Bronchial epithelial cell (primary cell): ENCODE data around the gene APCDD1. TPM values are rescaled to one million over a fixed set of nuclear protein-coding genes. Genes with fewer than 3 reads are reported as not detected.
"Not testable (repeated sequence)": the region's sequence is repeated elsewhere in the genome, so short reads cannot be mapped to it uniquely, and the experiment has no call there.

ENCODE experiments used
- DNase-seq: peaks from one replicate; pipeline ENCODE4 v3.0.0-alpha.2; 2010; ENCODE audit warnings: low read depth
- FAIRE-seq: peaks from 2 replicates; lab custom pipeline; 2011; peaks lifted over from hg19 to GRCh38; lab: Jason Lieb, UNC
- H3K27me3 ChIP-seq: 2 replicates; pipeline ENCODE4 v1.5.1; 2011; ENCODE audit warnings: low read length; ENCODE audit not compliant: control insufficient read depth, insufficient read depth
- H3K36me3 ChIP-seq: 2 replicates; pipeline ENCODE4 v1.5.1; 2011; ENCODE audit warnings: low read length; ENCODE audit not compliant: control insufficient read depth, insufficient read depth
- H3K4me3 ChIP-seq: 2 replicates; pipeline ENCODE4 v1.5.1; 2011; ENCODE audit warnings: mild to moderate bottlenecking, low read depth, low read length, control low read depth
- total RNA-seq: library from RNA; depleted of rRNA; stranded (reverse); fragments of >200 nt; gene quantifications from 2 replicates; pipeline ENCODE4 v1.2.1, GENCODE V29; 2014
- TF ChIP-seq, protein P1 (sequence below): IDR thresholded peaks from 2 replicates; pipeline ENCODE4 v1.5.1; 2011; ENCODE audit warnings: mild to moderate bottlenecking, moderate library complexity, low read length, control low read depth, inconsistent platforms; ENCODE audit not compliant: insufficient read depth, severe bottlenecking

APCDD1 gene
- total RNA-seq, 1 donor from 2014 or later: under 0.01 TPM

- Histone ChIP-seq H3K36me3 (no peaks in the 10 kb centered on the region), H3K4me3 (no peak overlapping the region), H3K27me3 (peaks cover 19% of the 10 kb centered on the region)
- TF ChIP-seq, protein P1, sequence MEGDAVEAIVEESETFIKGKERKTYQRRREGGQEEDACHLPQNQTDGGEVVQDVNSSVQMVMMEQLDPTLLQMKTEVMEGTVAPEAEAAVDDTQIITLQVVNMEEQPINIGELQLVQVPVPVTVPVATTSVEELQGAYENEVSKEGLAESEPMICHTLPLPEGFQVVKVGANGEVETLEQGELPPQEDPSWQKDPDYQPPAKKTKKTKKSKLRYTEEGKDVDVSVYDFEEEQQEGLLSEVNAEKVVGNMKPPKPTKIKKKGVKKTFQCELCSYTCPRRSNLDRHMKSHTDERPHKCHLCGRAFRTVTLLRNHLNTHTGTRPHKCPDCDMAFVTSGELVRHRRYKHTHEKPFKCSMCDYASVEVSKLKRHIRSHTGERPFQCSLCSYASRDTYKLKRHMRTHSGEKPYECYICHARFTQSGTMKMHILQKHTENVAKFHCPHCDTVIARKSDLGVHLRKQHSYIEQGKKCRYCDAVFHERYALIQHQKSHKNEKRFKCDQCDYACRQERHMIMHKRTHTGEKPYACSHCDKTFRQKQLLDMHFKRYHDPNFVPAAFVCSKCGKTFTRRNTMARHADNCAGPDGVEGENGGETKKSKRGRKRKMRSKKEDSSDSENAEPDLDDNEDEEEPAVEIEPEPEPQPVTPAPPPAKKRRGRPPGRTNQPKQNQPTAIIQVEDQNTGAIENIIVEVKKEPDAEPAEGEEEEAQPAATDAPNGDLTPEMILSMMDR: no peak
- DNase-seq (no peak), FAIRE-seq (no peak)
These were observed 6.1 kb downstream of the APCDD1 start for GRCh38 chr18:10460414-10461018.

- FAIRE-seq (no peak), DNase-seq (no peak)
- Histone ChIP-seq H3K36me3 (no peaks in the 10 kb centered on the region), H3K4me3 (no peak overlapping the region), H3K27me3 (peaks cover 7% of the 10 kb centered on the region)
- TF ChIP-seq, protein P1: no peak
These were observed 7.6 kb downstream of the APCDD1 start for GRCh38 chr18:10461989-10462388.

DNA sequence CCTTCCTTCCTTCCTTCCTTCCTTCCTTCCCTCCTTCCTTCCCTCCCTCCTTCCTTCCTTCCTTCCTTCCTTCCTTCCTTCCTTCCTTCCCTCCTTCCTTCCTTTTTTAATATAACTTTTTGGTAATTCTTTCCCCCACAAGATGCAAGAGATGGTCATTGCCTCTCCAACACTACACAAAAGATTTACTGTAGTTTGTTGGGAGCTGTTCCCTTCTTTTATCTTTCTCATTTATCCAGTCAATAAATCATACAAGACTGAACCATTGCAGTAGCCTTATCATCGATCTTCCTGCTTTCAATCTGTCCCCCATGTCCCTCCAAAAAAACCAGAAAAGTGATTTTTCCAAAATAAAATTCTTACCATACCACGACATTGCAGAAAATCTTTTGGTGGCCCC is 8.2 kb downstream of the APCDD1 start:
- FAIRE-seq (no peak), DNase-seq (no peak)
- peaks cover 5% of the 10 kb centered on the region for H3K27me3 ChIP-seq
- no peak overlapping the region for H3K4me3 ChIP-seq
- TF ChIP-seq, protein P1: no peak
- H3K36me3 ChIP-seq: no peaks in the 10 kb centered on the region

DNA sequence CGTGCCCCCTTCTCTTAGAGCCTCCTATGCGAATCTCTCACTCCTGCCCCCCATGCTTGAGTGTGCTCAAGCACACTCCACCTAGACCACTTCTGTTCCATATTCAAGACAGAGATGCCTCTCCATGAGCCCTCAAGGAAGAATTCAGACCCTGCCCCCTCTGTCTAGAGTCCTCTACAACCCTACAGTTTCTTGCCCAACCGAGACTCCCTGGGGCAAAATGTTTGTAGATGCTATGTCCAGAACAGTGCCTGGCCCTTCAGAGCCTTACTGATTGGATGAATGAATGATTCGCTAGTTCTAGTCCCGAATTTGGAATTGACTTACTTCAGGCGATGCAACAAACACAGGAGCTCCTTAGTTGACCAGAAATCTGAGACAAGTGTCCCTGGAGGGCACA is 8.7 kb downstream of the APCDD1 start:
- TF ChIP-seq, protein P1: no peak
- no peak overlapping the region for H3K4me3 ChIP-seq
- H3K27me3 ChIP-seq: peaks cover 4% of the 10 kb centered on the region
- DNase-seq (no peak), FAIRE-seq (no peak)
- H3K36me3 ChIP-seq: no peaks in the 10 kb centered on the region

DNA sequence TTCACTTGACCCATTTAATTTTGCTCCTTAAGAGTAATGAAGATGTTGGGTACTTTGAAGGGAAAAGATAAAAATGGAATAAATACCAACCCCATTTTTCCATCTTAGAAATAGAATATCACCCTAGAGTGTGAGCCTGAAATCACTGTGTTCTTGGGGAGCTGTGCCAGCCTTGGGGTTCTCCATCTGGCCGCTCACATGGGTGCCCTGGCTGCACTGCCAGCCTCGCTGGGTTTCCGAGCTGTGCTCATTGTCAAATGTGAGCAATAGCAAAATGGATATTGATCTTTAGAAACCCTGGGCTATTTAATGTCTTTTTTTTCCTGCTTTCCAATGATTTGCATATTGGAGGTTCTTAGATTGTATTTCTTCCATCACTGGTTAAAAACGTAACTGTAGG is 9.3 kb downstream of the APCDD1 start:
- TF ChIP-seq, protein P1: no peak
- Histone ChIP-seq H3K4me3 (no peak overlapping the region), H3K27me3 (peaks cover 4% of the 10 kb centered on the region), H3K36me3 (no peaks in the 10 kb centered on the region)
- FAIRE-seq: no peak
- DNase-seq: no peak

DNA sequence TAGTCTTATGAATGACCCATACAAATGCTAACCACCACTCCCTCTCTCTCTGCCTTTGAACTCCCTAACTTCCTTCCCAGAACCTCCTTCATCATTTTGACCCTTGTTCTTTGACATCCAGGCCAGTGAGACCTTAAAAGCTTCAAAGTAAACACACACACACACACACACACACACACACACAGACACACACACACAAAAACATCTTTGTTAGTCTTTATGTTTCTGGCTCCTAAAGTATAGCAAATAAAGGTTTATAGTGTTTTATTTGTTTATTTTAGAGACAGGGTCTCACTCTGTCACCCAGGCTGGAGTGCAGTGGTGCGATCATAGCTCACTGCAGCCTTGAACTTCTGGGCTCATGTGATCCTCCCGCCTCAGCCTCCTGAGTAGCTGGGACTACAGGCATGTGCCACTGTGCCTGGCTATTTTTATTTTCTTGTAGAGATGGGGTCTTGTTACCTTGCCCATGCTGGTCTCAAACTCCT is 9.8 kb downstream of the APCDD1 start:
- H3K27me3 ChIP-seq, H3K36me3 ChIP-seq, H3K4me3 ChIP-seq, DNase-seq, FAIRE-seq: not testable (repeated sequence)
